ACC112 (cell line): Measurements from ENCODE around the gene TCERG1L.

Source experiments
- H2AFZ ChIP-seq: fragments of 200-600 bp; sonication (generic); one replicate; pipeline ENCODE4 v1.6.0; 2017; ENCODE audit warnings: antibody characterized with exemption, low read length; ENCODE audit not compliant: unreplicated experiment
- H3K27ac ChIP-seq: fragments of 200-600 bp; sonication (generic); 2 replicates; pipeline ENCODE4 v1.5.1; 2014; ENCODE audit warnings: low read depth, mild to moderate bottlenecking, antibody characterized with exemption, low read length, moderate library complexity
- H3K27me3 ChIP-seq: fragments of 200-600 bp; sonication (generic); 2 replicates; pipeline ENCODE4 v1.6.1; 2014; ENCODE audit warnings: mild to moderate bottlenecking, antibody characterized with exemption, low read length, moderate library complexity, mixed read lengths; ENCODE audit not compliant: insufficient read depth
- H3K36me3 ChIP-seq: fragments of 200-600 bp; sonication (generic); 2 replicates; pipeline ENCODE4 v1.6.1; 2016; ENCODE audit warnings: mild to moderate bottlenecking, antibody characterized with exemption, low read length, moderate library complexity, mixed read lengths; ENCODE audit not compliant: insufficient read depth
- H3K4me1 ChIP-seq: fragments of 200-600 bp; sonication (generic); one replicate; pipeline ENCODE4 v1.6.1; 2016; ENCODE audit warnings: low read length, mixed read lengths; ENCODE audit not compliant: insufficient read depth, unreplicated experiment, control insufficient read depth
- H3K4me3 ChIP-seq: fragments of 200-600 bp; sonication (generic); 2 replicates; pipeline ENCODE4 v1.5.1; 2014; ENCODE audit warnings: mild to moderate bottlenecking, low read depth, low read length
- H3K79me2 ChIP-seq: fragments of 200-600 bp; sonication (generic); one replicate; pipeline ENCODE4 v1.6.0; 2016; ENCODE audit warnings: low read length; ENCODE audit not compliant: control insufficient read depth, unreplicated experiment, insufficient read depth

Gene TCERG1L

GRCh38 chr10:131056781-131057180, 254.7 kb downstream of the TCERG1L start:
- H3K4me1 ChIP-seq = no peaks in the 10 kb centered on the region
- no peaks in the 10 kb centered on the region for H3K27me3 ChIP-seq
- no peaks in the 10 kb centered on the region for H3K79me2 ChIP-seq
- no peak overlapping the region for H3K4me3 ChIP-seq
- H3K36me3 ChIP-seq = no peaks in the 10 kb centered on the region
- no peak overlapping the region for H3K27ac ChIP-seq
- no peak overlapping the region for H2AFZ ChIP-seq

- Histone ChIP-seq H3K4me1 (no peaks in the 10 kb centered on the region), H2AFZ (no peak overlapping the region), H3K27me3 (no peaks in the 10 kb centered on the region), H3K4me3 (no peak overlapping the region), H3K36me3 (no peaks in the 10 kb centered on the region), H3K27ac (no peak overlapping the region), H3K79me2 (no peaks in the 10 kb centered on the region)
These were observed 255.4 kb downstream of the TCERG1L start for GRCh38 chr10:131056091-131056579.

- Histone ChIP-seq H3K79me2 (no peaks in the 10 kb centered on the region), H3K36me3 (no peaks in the 10 kb centered on the region), H3K27ac (no peak overlapping the region), H3K27me3 (no peaks in the 10 kb centered on the region), H2AFZ (no peak overlapping the region), H3K4me1 (no peaks in the 10 kb centered on the region), H3K4me3 (no peak overlapping the region)
These were observed 256.1 kb downstream of the TCERG1L start for GRCh38 chr10:131055437-131055836.

DNA sequence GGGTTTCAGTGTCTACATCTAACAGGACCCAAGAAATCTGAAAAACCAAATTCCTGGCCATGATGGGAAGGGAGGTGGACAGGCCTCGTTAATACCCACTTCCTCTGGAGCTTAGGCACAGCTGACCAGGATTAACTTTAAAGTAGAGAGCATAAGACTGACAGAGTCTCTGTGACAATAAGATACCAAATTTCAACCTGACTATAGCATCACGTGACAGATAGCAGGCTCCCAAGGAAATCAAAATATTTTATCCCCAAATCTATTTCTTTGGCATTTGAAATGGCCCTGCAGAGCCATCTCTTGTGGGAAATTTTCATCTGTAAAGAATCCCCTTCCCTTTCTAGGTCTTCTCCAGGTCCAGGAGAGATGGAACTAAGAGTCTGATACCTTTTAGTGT, 258.3 kb downstream of the TCERG1L start:
- Histone ChIP-seq H3K79me2 (no peaks in the 10 kb centered on the region), H3K4me3 (no peak overlapping the region), H3K27ac (no peak overlapping the region), H3K27me3 (no peaks in the 10 kb centered on the region), H3K36me3 (no peaks in the 10 kb centered on the region), H3K4me1 (no peaks in the 10 kb centered on the region), H2AFZ (no peak overlapping the region)

DNA sequence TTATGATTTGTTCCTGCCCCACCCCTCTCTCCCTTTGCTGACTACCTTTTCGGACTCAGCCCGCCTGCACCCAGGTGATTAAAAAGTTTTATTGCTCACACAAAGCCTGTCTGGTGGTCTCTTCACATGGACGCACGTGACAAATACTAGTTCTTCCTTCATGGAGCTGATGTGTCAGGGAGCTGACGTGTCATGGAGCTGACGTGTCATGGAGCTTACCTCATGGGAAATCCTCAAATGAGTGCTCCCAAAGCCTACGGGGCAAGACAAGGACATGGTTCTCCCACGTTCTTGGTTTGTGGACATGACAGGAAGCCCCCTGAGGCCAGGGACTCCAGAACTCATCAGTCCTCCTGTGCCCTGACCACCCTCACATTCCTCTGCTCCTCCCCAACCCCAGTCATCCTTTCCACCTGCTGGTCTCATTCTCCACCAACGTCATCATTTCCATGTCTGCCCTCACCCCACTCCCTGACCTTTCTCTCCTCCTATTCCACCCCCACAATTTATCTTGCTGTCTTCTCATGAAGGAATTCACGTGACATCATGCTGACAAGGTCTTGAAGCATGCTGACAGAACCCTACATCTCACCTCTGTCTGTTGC, 261.3 kb downstream of the TCERG1L start:
- no peaks in the 10 kb centered on the region for H3K27me3 ChIP-seq

GRCh38 chr10:131049016-131049415, 262.5 kb downstream of the TCERG1L start:
- Histone ChIP-seq H3K4me1 (no peaks in the 10 kb centered on the region), H3K79me2 (no peaks in the 10 kb centered on the region), H2AFZ (no peak overlapping the region), H3K36me3 (no peaks in the 10 kb centered on the region), H3K27ac (no peak overlapping the region), H3K27me3 (no peaks in the 10 kb centered on the region), H3K4me3 (no peak overlapping the region)

More for the DNA sequence above, 261.3 kb downstream of the TCERG1L start:
- H3K36me3 ChIP-seq = no peaks in the 10 kb centered on the region
- no peak overlapping the region for H2AFZ ChIP-seq
- no peaks in the 10 kb centered on the region for H3K79me2 ChIP-seq
- no peak overlapping the region for H3K4me3 ChIP-seq
- no peaks in the 10 kb centered on the region for H3K4me1 ChIP-seq
- H3K27ac ChIP-seq = no peak overlapping the region

DNA sequence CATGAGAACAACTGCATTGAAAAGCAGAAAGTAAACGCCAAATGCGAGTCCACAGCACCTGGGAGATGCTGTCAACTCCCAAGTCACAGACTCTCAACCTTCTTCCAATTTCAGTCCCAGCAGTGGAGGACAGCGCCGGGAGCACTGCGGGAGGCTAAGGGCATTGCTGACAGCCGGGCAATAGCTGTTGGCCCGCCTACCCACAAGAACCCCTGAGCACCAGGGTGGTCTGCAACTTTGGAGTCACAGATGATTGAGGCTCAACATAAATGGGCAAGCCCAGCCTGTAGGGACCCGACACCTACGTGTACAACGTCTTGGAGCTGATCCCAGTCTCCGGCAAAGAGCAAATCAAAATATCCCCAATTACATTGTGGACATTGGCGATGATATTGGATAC, 262.9 kb downstream of the TCERG1L start:
- H3K27ac ChIP-seq = no peak overlapping the region
- no peak overlapping the region for H3K4me3 ChIP-seq
- no peak overlapping the region for H2AFZ ChIP-seq
- H3K4me1 ChIP-seq = no peaks in the 10 kb centered on the region
- H3K36me3 ChIP-seq = no peaks in the 10 kb centered on the region
- H3K27me3 ChIP-seq = no peaks in the 10 kb centered on the region
- H3K79me2 ChIP-seq = no peaks in the 10 kb centered on the region

DNA sequence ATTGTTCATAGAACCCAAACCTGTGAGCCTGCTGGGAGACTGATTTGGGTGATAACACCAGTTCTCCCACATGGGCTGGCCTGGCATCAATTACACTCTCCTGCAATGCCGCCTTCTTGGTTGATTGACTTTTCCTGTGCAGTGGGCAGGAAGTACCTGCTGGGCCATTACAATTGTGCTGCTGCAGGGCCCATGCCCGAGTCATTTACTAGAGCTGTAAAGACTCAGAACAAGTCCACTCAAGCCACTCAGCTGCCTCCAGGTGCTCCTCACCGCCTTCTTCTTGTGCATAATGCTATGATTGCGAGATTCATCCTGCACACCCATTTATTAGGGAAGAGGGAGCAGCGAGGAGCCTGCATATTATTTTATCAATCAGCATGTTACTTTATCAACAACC, 264.0 kb downstream of the TCERG1L start:
- H3K4me3 ChIP-seq = no peak overlapping the region
- no peaks in the 10 kb centered on the region for H3K27me3 ChIP-seq
- no peak overlapping the region for H2AFZ ChIP-seq
- no peaks in the 10 kb centered on the region for H3K4me1 ChIP-seq
- H3K79me2 ChIP-seq = no peaks in the 10 kb centered on the region
- no peaks in the 10 kb centered on the region for H3K36me3 ChIP-seq
- H3K27ac ChIP-seq = no peak overlapping the region

GRCh38 chr10:131046194-131046593, 265.3 kb downstream of the TCERG1L start:
- H2AFZ ChIP-seq = no peak overlapping the region
- H3K27ac ChIP-seq = no peak overlapping the region
- no peak overlapping the region for H3K4me3 ChIP-seq
- H3K36me3 ChIP-seq = no peaks in the 10 kb centered on the region
- H3K4me1 ChIP-seq = no peaks in the 10 kb centered on the region
- H3K79me2 ChIP-seq = no peaks in the 10 kb centered on the region
- H3K27me3 ChIP-seq = no peaks in the 10 kb centered on the region

DNA sequence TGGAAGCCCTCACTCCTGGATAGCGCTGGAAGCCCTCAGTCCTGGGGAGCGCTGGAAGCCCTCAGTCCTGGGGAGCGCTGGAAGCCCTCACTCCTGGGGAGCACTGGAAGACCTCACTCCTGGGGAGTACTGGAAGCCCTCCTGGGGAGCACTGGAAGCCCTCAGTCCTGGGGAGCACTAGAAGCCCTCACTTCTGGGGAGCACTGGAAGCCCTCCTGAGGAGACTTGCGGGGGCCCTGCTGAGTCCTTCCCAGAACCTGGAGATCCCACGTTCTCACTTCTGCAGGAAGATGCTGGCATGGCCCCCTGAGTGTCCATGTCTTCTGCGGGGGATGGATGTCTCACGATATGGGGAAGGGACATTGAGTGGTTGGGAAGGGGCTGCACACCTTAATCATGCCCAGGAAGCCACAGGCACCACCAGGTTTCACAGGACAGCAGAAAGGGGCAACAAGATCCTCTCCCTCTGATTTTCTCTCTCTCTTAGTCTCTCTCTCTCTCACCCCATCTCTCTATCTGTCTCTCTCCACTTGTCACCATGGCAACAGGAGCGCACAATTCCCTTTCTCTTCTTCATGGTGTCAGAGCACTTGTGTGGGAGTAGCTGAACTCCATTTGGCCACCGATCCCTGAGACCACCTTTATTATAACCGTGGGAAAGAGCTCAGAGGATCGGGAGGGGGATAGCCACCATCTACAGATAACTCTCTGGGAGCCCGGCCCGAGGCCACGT, 267.0 kb downstream of the TCERG1L start:
- no peak overlapping the region for H2AFZ ChIP-seq
- H3K36me3 ChIP-seq = no peaks in the 10 kb centered on the region
- H3K79me2 ChIP-seq = no peaks in the 10 kb centered on the region
- no peaks in the 10 kb centered on the region for H3K27me3 ChIP-seq
- no peak overlapping the region for H3K4me3 ChIP-seq
- H3K27ac ChIP-seq = no peak overlapping the region
- H3K4me1 ChIP-seq = no peaks in the 10 kb centered on the region

GRCh38 chr10:131043039-131043691, 268.4 kb downstream of the TCERG1L start:
- no peak overlapping the region for H3K27ac ChIP-seq
- H3K27me3 ChIP-seq = no peaks in the 10 kb centered on the region
- no peak overlapping the region for H3K4me3 ChIP-seq
- no peaks in the 10 kb centered on the region for H3K4me1 ChIP-seq
- H2AFZ ChIP-seq = no peak overlapping the region
- no peaks in the 10 kb centered on the region for H3K79me2 ChIP-seq
- H3K36me3 ChIP-seq = no peaks in the 10 kb centered on the region
